ENCODE results near the gene YEATS2. TPM values are rescaled to one million over a fixed set of nuclear protein-coding genes. Genes with fewer than 3 reads are reported as not detected.

Gene YEATS2
- polyA plus RNA-seq = 22.2 TPM
- long read RNA-seq, donor 1 = 0 reads
- long read RNA-seq, donor 2, partial matches to known transcripts = 64 of 70 reads
- long read RNA-seq, donor 2, other reads (novel, unspliced or antisense) = 6 of 70 reads
- long read RNA-seq, donor 3 = 0 reads
- long read RNA-seq, donor 4 = 0 reads
- long read RNA-seq, donor 5 = 0 reads
- long read RNA-seq, donor 6, partial matches to known transcripts = 26 of 26 reads
- long read RNA-seq, donor 6, other reads (novel, unspliced or antisense) = 0 of 26 reads
- long read RNA-seq, donor 7, partial matches to known transcripts = 12 of 14 reads
- long read RNA-seq, donor 7, other reads (novel, unspliced or antisense) = 0 of 14 reads
- long read RNA-seq, donor 8, partial matches to known transcripts = 0 of 1 reads
- long read RNA-seq, donor 8, other reads (novel, unspliced or antisense) = 0 of 1 reads
- long read RNA-seq, donor 9, partial matches to known transcripts = 0 of 19 reads
- long read RNA-seq, donor 9, other reads (novel, unspliced or antisense) = 19 of 19 reads
- long read RNA-seq, donor 10, full-length matches to known transcripts = 1 of 16 reads
- long read RNA-seq, donor 10, partial matches to known transcripts = 15 of 16 reads
- long read RNA-seq, donor 10, other reads (novel, unspliced or antisense) = 0 of 16 reads
- long read RNA-seq, donor 11 = 0 reads

DNA sequence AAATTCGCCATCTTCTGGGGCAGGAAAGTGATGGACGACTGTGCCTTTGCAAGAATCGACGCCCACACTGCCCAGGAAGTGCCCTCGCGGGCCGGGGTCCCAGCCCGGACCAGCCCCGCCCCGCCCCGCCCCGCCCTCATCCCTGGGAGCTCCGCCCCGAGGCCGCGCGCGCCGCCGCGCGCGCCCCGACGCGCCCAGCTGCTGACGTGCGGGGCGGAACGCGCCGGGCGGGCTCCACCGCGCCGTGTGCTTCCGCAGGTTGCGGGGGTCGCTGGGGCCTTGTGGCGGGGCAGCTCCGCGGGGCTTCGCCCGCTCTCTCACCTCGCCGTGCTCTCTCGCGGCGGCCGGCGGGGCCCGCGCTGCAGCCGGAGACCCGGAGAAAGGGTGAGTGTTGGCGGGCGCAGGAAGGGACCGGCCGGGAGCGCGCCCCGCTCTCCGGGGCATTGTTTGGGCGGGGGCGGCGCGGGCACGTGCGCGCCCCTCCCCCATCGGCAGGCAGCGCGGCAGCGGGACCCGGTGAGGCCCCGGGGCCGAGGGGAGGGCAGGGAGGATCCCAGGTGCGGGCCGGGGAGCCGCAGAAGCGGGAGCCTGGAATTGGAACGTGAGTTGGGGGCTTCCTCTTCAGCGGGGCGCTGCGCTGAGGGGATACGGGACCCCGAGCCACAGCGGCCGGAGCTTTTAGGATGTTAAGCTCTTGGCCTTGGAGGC, at the start of gene YEATS2:
Gene YEATS2 (plus strand): TSS at position 188 of the 708 bp plus-strand sequence. CDS start 17,366 bp downstream, outside the sequence.
- Histone ChIP-seq H3K4me3 (ENCODE audit: low read length) (peak within 1 kb of the TSS; percentile 80), H3K27ac (ENCODE audit: low read length) (peak within 1 kb of the TSS; percentile 65), H3K4me1 (ENCODE audit: control insufficient read depth, insufficient read depth, low read length) (peaks cover 7% of the 10 kb centered on the region), H3K36me3 (ENCODE audit: control insufficient read depth, insufficient read depth, low read length) (peaks cover 4% of the 10 kb centered on the region), H3K9me3 (ENCODE audit: control insufficient read depth, low read depth, low read length) (no peaks in the 10 kb centered on the region), H3K27me3 (ENCODE audit: control insufficient read depth, insufficient read depth, low read length) (no peaks in the 10 kb centered on the region)
- DNase-seq = peak; percentile 62 to 83
- WGBS (ENCODE audit: insufficient coverage, low lambda C conversion rate) = no CpG with 5 or more reads among the region's 89 CpGs

DNA sequence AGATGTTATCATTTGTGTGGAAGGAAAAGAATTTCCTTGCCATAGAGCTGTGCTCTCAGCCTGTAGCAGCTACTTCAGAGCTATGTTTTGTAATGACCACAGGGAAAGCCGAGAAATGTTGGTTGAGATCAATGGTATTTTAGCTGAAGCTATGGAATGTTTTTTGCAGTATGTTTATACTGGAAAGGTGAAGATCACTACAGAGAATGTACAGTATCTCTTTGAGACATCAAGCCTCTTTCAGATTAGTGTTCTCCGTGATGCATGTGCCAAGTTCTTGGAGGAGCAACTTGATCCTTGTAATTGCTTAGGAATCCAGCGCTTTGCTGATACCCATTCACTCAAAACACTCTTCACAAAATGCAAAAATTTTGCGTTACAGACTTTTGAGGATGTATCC, 47.0 kb upstream of the YEATS2 start:
- Histone ChIP-seq H3K4me1 (ENCODE audit: control insufficient read depth, insufficient read depth, low read length) (no peaks in the 10 kb centered on the region), H3K27ac (ENCODE audit: low read length) (no peak overlapping the region), H3K9me3 (ENCODE audit: control insufficient read depth, low read depth, low read length) (peaks cover 50% of the 10 kb centered on the region), H3K36me3 (ENCODE audit: control insufficient read depth, insufficient read depth, low read length) (peaks cover 48% of the 10 kb centered on the region), H3K27me3 (ENCODE audit: control insufficient read depth, insufficient read depth, low read length) (no peaks in the 10 kb centered on the region), H3K4me3 (ENCODE audit: low read length) (no peak overlapping the region)
- no peak for DNase-seq
- whole genome bisulfite sequencing (ENCODE audit: insufficient coverage, low lambda C conversion rate) = 100% methylated on average over 1 of the region's 4 CpGs

DNA sequence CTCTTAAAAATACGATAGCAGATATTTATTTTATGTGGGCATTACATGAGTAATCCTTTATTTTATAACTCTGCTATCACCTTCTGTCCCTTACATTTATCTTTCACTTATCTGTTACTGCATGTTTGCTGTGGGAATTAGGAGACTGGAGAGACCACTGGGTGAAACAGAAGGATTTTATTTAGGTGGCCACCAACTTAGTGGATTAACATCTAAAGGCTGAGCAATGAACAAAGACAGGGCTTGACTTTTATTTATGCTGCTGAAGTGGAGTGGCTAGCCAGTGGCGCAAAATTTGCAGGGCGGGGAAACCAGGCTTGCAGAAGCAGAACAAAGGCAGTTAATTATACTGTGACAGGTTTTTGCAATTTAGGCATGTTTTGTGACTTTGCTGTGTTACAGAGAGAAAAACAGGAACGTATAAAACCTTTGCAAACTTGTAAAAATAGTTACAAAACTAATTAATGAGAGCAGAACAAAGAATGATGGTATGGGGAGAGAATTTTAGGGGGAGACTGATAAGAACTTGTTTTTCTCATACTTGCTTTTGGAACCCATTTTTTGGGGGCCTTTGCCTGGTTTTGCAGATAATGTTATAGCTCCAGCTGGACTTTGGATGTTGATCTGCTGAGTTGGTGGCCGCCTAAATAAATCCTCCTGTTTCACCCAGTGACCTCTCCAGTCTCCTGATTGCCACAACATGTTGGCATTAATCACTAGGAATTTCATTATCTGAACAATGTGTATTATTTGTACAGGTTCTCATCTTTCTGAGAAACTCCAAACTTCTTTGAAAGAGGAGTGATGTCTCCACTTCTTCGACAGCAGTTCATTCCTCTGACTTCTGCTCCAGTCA, 44.2 kb upstream of the YEATS2 start:
- peaks cover 55% of the 10 kb centered on the region for H3K36me3 ChIP-seq (ENCODE audit: control insufficient read depth, insufficient read depth, low read length)
- peak in 1 of 2 donors; percentile 20 for DNase-seq
- H3K9me3 ChIP-seq (ENCODE audit: control insufficient read depth, low read depth, low read length) = peaks cover 45% of the 10 kb centered on the region
- no peaks in the 10 kb centered on the region for H3K4me1 ChIP-seq (ENCODE audit: control insufficient read depth, insufficient read depth, low read length)
- no peak overlapping the region for H3K4me3 ChIP-seq (ENCODE audit: low read length)
- 96% methylated on average over 3 of the region's 6 CpGs for WGBS (ENCODE audit: insufficient coverage, low lambda C conversion rate)
- no peak overlapping the region for H3K27ac ChIP-seq (ENCODE audit: low read length)
- H3K27me3 ChIP-seq (ENCODE audit: control insufficient read depth, insufficient read depth, low read length) = no peaks in the 10 kb centered on the region

DNA sequence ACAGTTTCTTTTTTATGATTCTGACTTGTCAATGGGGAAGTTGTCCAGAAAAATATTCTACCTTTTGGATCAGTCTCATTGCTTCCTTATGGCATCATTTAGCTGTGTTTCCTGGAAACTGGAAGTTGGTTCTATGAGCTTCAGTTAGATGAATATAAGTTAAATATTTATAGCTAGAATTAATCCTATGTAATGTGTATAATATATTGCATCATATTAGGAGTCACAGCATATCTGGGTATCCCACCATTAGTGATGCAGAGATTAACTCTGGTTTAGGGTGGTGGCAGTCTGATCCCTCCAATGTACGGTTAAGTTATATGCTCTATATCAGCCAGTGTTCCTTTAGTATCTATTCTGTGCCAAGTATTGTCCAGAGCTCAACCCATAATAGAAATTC, 42.9 kb upstream of the YEATS2 start:
- no peak for DNase-seq
- H3K36me3 ChIP-seq (ENCODE audit: control insufficient read depth, insufficient read depth, low read length) = peaks cover 64% of the 10 kb centered on the region
- H3K27me3 ChIP-seq (ENCODE audit: control insufficient read depth, insufficient read depth, low read length) = no peaks in the 10 kb centered on the region
- WGBS (ENCODE audit: insufficient coverage, low lambda C conversion rate) = no CpG with 5 or more reads among the region's 1 CpG
- H3K4me3 ChIP-seq (ENCODE audit: low read length) = no peak overlapping the region
- no peak overlapping the region for H3K27ac ChIP-seq (ENCODE audit: low read length)
- no peaks in the 10 kb centered on the region for H3K4me1 ChIP-seq (ENCODE audit: control insufficient read depth, insufficient read depth, low read length)
- peaks cover 45% of the 10 kb centered on the region for H3K9me3 ChIP-seq (ENCODE audit: control insufficient read depth, low read depth, low read length)

DNA sequence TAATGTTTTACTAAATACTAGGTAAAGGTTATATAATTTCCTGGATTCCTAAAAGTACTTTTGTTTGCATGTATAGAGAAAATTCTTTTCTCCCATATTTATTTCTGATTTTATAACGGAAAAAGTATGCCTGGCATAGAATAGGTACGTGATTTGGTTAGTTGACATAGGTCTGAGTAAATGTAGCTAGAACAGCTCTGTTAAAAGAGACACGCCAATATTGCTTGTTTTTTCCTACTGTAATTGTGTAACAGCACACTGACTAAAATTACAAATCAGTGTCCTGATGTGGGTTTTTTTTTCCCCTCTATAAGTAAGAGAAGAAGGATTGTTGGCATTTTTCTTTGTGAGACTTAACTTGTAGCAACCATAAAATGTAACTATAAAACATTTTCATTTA, 35.5 kb upstream of the YEATS2 start:
- H3K27ac ChIP-seq (ENCODE audit: low read length) = no peak overlapping the region
- no peaks in the 10 kb centered on the region for H3K27me3 ChIP-seq (ENCODE audit: control insufficient read depth, insufficient read depth, low read length)
- H3K9me3 ChIP-seq (ENCODE audit: control insufficient read depth, low read depth, low read length) = no peaks in the 10 kb centered on the region
- 73% methylated on average over 2 of the region's 3 CpGs for WGBS (ENCODE audit: insufficient coverage, low lambda C conversion rate)
- H3K4me3 ChIP-seq (ENCODE audit: low read length) = no peak overlapping the region
- peaks cover 46% of the 10 kb centered on the region for H3K36me3 ChIP-seq (ENCODE audit: control insufficient read depth, insufficient read depth, low read length)
- peaks cover 3% of the 10 kb centered on the region for H3K4me1 ChIP-seq (ENCODE audit: control insufficient read depth, insufficient read depth, low read length)
- no peak for DNase-seq

DNA sequence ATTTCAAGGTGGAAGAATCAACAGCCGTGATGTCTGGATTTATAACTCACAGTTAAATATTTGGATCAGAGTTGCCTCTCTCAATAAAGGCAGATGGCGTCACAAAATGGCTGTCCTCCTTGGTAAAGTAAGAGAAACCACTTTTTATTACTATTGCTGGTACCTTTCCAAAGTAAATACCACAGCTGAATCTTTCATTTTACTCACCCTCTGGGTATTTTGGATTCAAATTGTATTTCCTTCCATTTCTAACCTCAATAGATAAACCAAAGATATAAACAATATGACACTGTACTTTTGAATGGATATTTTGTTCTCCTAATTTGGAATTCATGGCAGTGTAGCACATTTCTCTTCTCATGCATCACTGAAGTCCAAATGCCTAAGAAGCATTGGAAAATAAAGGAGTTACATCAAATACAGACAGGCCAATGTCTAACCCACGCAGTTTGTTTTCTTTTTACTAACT, 32.6 kb upstream of the YEATS2 start:
- WGBS (ENCODE audit: insufficient coverage, low lambda C conversion rate) = 45% methylated on average over 2 of the region's 3 CpGs
- Histone ChIP-seq H3K4me3 (ENCODE audit: low read length) (no peak overlapping the region), H3K27me3 (ENCODE audit: control insufficient read depth, insufficient read depth, low read length) (no peaks in the 10 kb centered on the region), H3K27ac (ENCODE audit: low read length) (no peak overlapping the region), H3K4me1 (ENCODE audit: control insufficient read depth, insufficient read depth, low read length) (peaks cover 3% of the 10 kb centered on the region), H3K36me3 (ENCODE audit: control insufficient read depth, insufficient read depth, low read length) (peaks cover 44% of the 10 kb centered on the region), H3K9me3 (ENCODE audit: control insufficient read depth, low read depth, low read length) (no peaks in the 10 kb centered on the region)
- DNase-seq = no peak

DNA sequence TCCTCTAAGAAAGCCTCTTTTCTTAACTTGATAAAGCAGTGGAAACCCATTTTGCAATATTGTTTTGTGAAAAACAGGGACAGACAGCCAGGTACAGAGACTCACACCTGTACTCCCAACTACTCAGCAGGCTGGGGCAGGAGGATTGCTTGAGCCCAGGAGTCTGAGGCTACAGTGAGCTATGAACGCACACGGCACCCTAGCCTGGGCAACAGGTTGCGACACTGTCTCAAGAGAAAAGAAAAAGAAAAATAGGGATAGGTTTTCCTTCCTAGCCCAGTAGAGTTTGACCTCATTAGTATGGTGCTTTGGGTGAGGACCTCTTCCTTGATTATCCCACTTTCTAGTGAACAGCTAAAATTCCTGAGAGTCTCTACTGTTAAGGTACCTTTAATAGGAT, 17.5 kb upstream of the YEATS2 start:
- Histone ChIP-seq H3K27me3 (ENCODE audit: control insufficient read depth, insufficient read depth, low read length) (no peaks in the 10 kb centered on the region), H3K4me1 (ENCODE audit: control insufficient read depth, insufficient read depth, low read length) (no peaks in the 10 kb centered on the region), H3K4me3 (ENCODE audit: low read length) (no peak overlapping the region), H3K9me3 (ENCODE audit: control insufficient read depth, low read depth, low read length) (no peaks in the 10 kb centered on the region), H3K27ac (ENCODE audit: low read length) (no peak overlapping the region), H3K36me3 (ENCODE audit: control insufficient read depth, insufficient read depth, low read length) (peaks cover 27% of the 10 kb centered on the region)
- WGBS (ENCODE audit: insufficient coverage, low lambda C conversion rate) = no CpG with 5 or more reads among the region's 3 CpGs
- no peak for DNase-seq

DNA sequence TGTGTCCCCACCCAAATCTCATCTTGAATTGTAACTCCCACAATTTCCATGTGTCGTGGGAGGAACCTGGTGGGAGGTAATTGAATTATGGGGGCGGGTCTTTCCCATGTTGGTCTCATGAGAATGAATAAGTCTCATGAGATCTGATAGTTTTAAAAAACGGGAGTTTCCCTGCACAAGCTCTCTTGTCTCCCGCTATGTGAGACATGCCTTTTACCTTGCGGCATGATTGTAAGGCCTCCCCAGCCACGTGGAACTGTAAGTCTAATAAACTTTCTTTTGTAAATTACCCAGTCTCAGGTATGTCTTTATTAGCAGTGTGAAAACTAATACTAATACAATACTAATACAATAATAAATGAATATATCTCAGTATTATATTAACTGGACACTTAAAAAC, 9.9 kb upstream of the YEATS2 start:
- 90% methylated on average over 2 of the region's 6 CpGs for WGBS (ENCODE audit: insufficient coverage, low lambda C conversion rate)
- no peak for DNase-seq
- H3K27ac ChIP-seq (ENCODE audit: low read length) = no peak overlapping the region

DNA sequence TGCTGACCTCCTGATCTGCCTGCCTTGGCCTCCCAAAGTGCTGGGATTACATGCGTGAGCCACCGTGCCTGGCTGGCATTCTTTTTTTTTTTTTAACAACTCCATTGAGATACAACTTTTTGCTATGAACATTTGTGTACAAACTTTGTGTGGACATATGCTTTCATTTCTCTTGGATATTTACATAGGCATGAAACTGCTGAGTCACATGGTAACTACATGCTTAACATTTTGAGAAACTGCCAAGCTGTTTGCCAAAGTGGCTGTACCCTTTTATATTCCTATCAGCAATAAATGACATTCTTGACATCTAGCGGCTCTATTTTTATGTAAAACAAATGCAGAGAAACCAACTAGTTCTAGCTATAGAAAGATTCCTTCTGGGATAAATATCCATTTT, 8.7 kb upstream of the YEATS2 start:
- Histone ChIP-seq H3K4me3 (ENCODE audit: low read length) (no peak overlapping the region), H3K27me3 (ENCODE audit: control insufficient read depth, insufficient read depth, low read length) (no peaks in the 10 kb centered on the region), H3K9me3 (ENCODE audit: control insufficient read depth, low read depth, low read length) (no peaks in the 10 kb centered on the region), H3K36me3 (ENCODE audit: control insufficient read depth, insufficient read depth, low read length) (no peaks in the 10 kb centered on the region), H3K4me1 (ENCODE audit: control insufficient read depth, insufficient read depth, low read length) (no peaks in the 10 kb centered on the region), H3K27ac (ENCODE audit: low read length) (no peak overlapping the region)
- DNase-seq = no peak
- 100% methylated on average over 1 of the region's 3 CpGs for WGBS (ENCODE audit: insufficient coverage, low lambda C conversion rate)

More for the DNA sequence above, 9.9 kb upstream of the YEATS2 start:
- H3K9me3 ChIP-seq (ENCODE audit: control insufficient read depth, low read depth, low read length) = no peaks in the 10 kb centered on the region
- H3K36me3 ChIP-seq (ENCODE audit: control insufficient read depth, insufficient read depth, low read length) = no peaks in the 10 kb centered on the region
- H3K4me3 ChIP-seq (ENCODE audit: low read length) = no peak overlapping the region
- H3K4me1 ChIP-seq (ENCODE audit: control insufficient read depth, insufficient read depth, low read length) = no peaks in the 10 kb centered on the region
- H3K27me3 ChIP-seq (ENCODE audit: control insufficient read depth, insufficient read depth, low read length) = no peaks in the 10 kb centered on the region
